Measurements from ENCODE around the gene LTC4S. TPM values are rescaled to one million over a fixed set of nuclear protein-coding genes. Genes with fewer than 3 reads are reported as not detected.
A peak's percentile ranks its signal among the peaks of the same experiment; 100 is the strongest.

The LTC4S gene
- total RNA-seq, 1 donor from 2014 or later = 5.0 TPM

DNA sequence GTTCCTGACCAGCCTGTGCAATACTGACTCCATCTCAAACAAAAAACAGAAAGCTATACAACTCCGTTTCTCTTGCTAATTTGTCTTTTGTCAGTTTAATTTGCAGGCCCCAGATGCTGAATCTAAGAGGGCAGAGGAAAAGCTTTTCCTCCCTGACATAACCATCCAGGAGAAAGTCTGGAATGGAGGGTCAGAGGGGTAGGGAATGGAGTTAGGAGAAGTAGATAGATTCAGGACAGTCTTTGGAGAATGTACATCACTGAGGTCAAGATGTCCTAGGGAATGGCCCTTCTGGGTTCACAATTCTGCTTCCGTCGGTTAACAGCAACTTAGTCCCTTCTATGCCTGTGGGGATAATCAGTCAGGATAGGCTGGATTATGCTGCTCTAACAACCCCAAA, 20.3 kb downstream of the LTC4S start:
- Mint-ChIP-seq H3K36me3 (peaks cover 13% of the 10 kb centered on the region), H3K27me3 (ENCODE audit: low read depth) (no peaks in the 10 kb centered on the region), H3K4me1 (peaks cover 9% of the 10 kb centered on the region), H3K27ac (no peak overlapping the region), H3K4me3 (no peak overlapping the region), H3K9me3 (no peaks in the 10 kb centered on the region)
- no peak for DNase-seq (ENCODE audit: low spot score in 2 of 2, unreplicated experiment in 2 of 2)
- TF ChIP-seq, protein P1, sequence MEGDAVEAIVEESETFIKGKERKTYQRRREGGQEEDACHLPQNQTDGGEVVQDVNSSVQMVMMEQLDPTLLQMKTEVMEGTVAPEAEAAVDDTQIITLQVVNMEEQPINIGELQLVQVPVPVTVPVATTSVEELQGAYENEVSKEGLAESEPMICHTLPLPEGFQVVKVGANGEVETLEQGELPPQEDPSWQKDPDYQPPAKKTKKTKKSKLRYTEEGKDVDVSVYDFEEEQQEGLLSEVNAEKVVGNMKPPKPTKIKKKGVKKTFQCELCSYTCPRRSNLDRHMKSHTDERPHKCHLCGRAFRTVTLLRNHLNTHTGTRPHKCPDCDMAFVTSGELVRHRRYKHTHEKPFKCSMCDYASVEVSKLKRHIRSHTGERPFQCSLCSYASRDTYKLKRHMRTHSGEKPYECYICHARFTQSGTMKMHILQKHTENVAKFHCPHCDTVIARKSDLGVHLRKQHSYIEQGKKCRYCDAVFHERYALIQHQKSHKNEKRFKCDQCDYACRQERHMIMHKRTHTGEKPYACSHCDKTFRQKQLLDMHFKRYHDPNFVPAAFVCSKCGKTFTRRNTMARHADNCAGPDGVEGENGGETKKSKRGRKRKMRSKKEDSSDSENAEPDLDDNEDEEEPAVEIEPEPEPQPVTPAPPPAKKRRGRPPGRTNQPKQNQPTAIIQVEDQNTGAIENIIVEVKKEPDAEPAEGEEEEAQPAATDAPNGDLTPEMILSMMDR (IDR thresholded peaks at IDR 0.05; ENCODE audit: unreplicated experiment) = no peak

DNA sequence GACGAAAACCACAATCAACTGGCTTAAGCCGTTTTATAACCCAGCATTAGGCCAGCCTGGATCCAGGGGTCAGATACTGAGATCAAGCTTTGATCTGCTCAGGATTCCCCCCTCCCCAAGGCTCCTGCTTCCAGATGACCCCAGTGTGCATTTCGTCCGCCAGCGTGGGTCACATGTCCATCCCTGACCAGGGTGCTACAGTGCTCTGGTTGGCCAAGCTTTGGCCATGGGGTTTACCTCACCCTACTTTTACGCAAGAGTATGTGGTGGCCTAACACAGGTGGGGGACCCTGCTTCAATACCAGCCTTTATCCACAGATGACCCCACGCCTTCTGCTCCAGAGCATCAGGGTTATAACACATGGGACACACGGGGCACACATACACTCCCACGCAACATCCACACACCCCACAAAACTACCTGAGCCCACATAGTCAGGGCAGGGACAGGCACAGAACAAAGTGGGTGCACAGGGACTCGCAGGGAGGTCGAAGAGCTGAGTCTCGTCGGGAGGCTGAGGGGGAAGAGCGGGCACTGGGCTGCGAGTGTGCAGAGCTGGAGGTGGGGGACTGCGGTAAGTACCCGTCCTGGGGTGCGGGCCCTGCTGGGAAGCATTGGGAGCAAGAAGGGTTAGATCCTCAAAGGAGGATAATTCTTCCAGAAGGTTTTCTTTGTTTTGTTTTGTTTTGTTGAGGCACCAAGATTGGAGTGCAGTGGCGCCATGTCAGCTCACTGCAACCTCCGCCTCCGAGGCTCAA, 21.9 kb downstream of the LTC4S start:
- Mint-ChIP-seq H3K36me3 (peaks cover 13% of the 10 kb centered on the region), H3K27ac (peak overlapping the region; percentile 64), H3K27me3 (ENCODE audit: low read depth) (no peaks in the 10 kb centered on the region), H3K9me3 (no peaks in the 10 kb centered on the region), H3K4me1 (peaks cover 20% of the 10 kb centered on the region), H3K4me3 (peak overlapping the region; percentile 61)
- TF ChIP-seq, protein P1 (IDR thresholded peaks at IDR 0.05; ENCODE audit: unreplicated experiment) = no peak
- no peak for DNase-seq (ENCODE audit: low spot score in 2 of 2, unreplicated experiment in 2 of 2)

GRCh38 chr5:179816401-179816795, 22.6 kb downstream of the LTC4S start:
- TF ChIP-seq, protein P1 (IDR thresholded peaks at IDR 0.05; ENCODE audit: unreplicated experiment) = no peak
- no peaks in the 10 kb centered on the region for H3K9me3 Mint-ChIP-seq
- no peak overlapping the region for H3K27ac Mint-ChIP-seq
- DNase-seq (ENCODE audit: low spot score in 2 of 2, unreplicated experiment in 2 of 2) = no peak
- no peaks in the 10 kb centered on the region for H3K27me3 Mint-ChIP-seq (ENCODE audit: low read depth)
- H3K4me1 Mint-ChIP-seq = peaks cover 20% of the 10 kb centered on the region
- peaks cover 13% of the 10 kb centered on the region for H3K36me3 Mint-ChIP-seq
- peak overlapping the region; percentile 54 for H3K4me3 Mint-ChIP-seq

DNA sequence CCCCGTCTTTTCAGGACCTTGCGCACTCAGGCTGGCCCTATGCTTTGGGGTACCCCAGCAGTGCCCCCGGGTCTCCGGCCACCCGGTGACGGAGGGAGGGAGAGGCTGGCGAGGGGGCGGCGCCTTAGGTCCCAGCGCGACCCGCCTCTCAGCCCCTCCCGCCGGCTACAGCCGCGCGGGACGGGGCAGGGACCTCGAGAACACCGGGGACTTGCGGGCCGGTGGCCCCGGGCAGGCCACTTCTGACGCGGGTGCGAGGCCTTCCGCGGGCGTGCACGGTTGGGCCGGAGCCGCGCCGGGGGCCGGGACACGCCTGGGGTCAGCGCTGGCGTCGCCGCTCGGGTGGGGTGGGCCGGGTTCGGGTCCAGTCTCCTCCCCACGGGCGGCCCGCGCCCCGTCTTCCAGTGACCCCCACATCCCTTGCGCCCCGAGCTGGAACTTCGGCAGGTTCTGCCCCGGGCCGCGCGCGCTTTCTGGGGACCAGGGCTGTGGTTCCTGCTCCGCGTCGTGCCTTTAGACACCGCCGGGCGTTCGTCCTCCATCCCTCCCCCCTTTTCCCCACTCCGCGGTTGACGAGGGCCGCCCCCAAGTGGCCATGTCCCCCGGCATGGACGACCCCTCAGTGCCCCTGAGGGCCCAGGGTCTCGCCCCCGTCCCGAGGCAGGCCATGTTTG, 23.1 kb downstream of the LTC4S start:
- H3K27me3 Mint-ChIP-seq (ENCODE audit: low read depth) = no peaks in the 10 kb centered on the region
- H3K27ac Mint-ChIP-seq = peak overlapping the region; percentile 34
- peaks cover 22% of the 10 kb centered on the region for H3K4me1 Mint-ChIP-seq
- no peak for DNase-seq (ENCODE audit: low spot score in 2 of 2, unreplicated experiment in 2 of 2)
- peaks cover 13% of the 10 kb centered on the region for H3K36me3 Mint-ChIP-seq
- no peaks in the 10 kb centered on the region for H3K9me3 Mint-ChIP-seq
- H3K4me3 Mint-ChIP-seq = peak overlapping the region; percentile 64
- TF ChIP-seq, protein P1 (IDR thresholded peaks at IDR 0.05; ENCODE audit: unreplicated experiment) = no peak

GRCh38 chr5:179817470-179817840, 23.7 kb downstream of the LTC4S start:
- peaks cover 10% of the 10 kb centered on the region for H3K36me3 Mint-ChIP-seq
- H3K27me3 Mint-ChIP-seq (ENCODE audit: low read depth) = no peaks in the 10 kb centered on the region
- H3K4me1 Mint-ChIP-seq = peaks cover 27% of the 10 kb centered on the region
- peak overlapping the region; percentile 34 for H3K27ac Mint-ChIP-seq
- TF ChIP-seq, protein P1 (IDR thresholded peaks at IDR 0.05; ENCODE audit: unreplicated experiment) = no peak
- H3K4me3 Mint-ChIP-seq = peak overlapping the region; percentile 64
- no peak for DNase-seq (ENCODE audit: low spot score in 2 of 2, unreplicated experiment in 2 of 2)
- no peaks in the 10 kb centered on the region for H3K9me3 Mint-ChIP-seq
